IPS-18c (cell line): ENCODE data around the gene ACAD9.

Experiments used
- H3K4me3 ChIP-seq: 2 replicates; pipeline ENCODE4 v1.7.0; 2013; ENCODE audit warnings: low read depth, mild to moderate bottlenecking, low read length, moderate library complexity; ENCODE audit not compliant: insufficient read depth
- H3K9me3 ChIP-seq: one replicate; pipeline ENCODE4 v1.6.1; 2013; ENCODE audit warnings: mild to moderate bottlenecking, low read length, moderate library complexity; ENCODE audit not compliant: control insufficient read depth, insufficient read depth

Gene ACAD9

DNA sequence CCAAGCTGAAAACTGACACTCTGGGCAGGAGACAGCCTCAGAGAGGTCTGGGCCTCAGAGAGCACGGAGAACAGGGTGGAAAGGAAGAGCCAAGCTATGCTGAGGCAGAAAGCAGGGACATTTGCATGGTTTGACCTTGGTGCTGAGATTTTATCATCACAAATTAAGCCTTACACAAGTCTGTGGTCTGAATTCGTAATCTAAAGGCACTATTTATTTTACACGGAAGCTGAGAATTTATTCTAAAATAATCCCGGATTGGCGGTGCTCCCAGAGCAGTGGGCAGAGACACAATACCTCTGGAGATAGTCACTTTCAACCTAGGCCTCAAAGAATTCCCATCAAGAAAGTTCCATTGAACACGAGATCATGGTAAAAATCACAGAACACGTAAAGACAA lies 67.0 kb downstream of the ACAD9 start:
- Histone ChIP-seq H3K4me3 (no peak overlapping the region), H3K9me3 (no peaks in the 10 kb centered on the region)

DNA sequence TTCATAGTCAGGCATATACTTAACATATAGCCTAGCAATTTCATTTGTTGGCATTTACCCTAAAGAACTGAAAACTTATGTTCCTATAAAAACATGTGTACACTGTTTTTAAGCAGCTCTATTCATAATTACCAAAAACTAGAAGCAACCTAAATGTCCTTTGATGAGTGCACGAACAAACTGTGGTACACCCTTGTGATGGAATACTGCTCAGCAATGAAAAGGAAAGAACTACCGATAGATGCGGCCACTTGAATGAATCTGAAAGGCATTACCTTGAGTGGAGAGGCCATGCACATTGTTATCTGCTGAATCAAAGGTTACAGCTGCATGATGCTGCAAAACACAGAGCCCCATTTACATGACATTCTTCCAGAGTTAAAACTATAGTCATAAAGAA lies 69.7 kb downstream of the ACAD9 start:
- no peak overlapping the region for H3K4me3 ChIP-seq

DNA sequence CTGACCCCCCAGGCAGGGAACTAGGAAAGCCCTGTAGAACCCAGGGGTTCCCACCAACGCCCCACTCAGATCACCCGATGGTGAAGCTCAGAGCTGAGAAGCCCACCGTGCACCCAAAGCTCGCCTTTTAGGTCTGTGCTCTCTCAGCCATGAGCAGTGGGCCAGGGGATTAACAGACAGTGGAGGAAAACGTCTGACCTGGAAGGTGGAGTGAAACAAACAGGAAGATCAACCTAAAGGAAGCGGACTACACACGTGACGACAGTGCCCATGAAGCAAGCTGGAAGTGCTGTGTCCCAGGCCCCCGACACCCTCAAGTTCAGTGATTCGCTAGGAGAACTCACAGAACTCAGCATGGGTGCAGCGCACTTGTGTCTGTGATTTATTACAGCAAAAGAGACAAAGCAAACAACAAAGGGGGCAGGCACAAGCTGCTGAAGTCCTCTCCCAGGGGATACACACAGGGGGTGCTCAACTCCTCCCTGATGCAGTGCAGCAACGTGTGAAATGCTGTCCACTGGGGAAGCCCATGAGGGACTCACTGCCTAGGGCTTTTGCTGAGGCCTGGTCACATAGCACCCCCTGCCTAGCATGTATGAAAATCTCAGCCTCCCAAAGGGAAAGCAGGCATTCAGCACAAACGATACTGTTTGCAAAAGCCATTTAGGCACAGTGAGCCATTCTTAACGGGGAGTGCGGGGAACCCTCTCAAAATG lies 71.0 kb downstream of the ACAD9 start:
- H3K4me3 ChIP-seq = no peak overlapping the region
- H3K9me3 ChIP-seq = no peaks in the 10 kb centered on the region

More for the DNA sequence above, 69.7 kb downstream of the ACAD9 start:
- no peaks in the 10 kb centered on the region for H3K9me3 ChIP-seq

DNA sequence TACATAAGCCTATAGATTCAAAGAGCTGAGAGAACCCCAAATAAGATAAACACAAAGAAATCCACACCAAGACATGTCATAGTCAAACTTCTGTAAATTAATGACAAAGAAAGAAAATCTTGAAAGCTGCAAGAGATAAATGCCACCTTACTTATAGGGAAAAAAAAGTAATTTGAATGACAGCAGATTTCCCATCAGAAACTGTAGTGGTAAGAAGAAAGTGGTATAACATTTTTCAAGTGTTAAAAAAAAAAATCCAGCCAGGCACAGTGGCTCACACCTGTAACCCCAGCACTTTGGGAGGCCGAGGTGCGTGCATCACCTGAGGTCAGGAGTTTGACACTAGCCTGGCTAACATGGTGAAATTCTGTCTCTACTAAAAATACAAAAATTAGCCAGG lies 77.0 kb downstream of the ACAD9 start:
- Histone ChIP-seq H3K9me3 (no peaks in the 10 kb centered on the region), H3K4me3 (no peak overlapping the region)
